ENCODE data around the gene TOP3B.

TOP3B gene

DNA sequence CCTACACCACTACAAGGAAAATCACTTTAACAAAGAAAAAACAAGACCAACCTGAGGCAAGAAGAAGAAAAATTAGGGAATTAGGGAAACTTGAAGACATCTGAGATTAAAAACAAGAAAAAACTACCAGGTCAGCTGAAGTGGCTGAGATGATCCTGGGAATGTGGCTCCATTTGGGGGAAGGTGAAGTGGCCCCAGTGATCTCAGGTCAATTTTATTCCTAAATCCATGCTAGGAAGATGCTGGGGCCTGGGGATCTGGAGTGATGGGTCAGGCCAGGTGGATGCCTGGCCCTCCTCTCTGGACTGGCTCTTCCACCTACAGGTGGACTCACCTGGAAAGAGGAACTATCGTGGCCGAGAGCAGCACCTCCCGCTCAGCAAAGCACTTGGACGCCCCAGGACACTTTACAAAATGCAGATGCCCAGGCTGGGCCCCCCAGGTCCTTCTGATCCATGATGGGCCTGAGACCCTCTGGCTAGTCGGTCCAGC, 6.7 kb downstream of the TOP3B start:
- no peak for DNase-seq

DNA sequence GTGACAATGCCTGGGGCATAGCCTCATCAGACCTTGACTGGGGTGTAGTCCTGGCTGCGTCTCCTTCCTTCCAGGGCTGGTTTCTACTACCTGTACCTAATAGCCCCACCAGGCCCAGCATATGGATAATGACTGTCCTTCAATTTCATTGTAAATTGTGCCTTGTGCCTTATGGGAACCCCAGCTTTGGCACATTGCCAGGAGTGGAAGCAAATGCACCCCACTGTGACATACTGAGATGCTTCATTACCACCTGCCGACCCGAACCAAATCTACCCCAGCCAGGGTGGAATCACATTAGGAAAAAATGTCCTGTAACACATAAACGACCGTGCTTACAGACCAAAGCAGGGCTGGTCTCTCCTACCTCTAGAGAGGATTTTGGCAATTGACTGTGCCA, 7.3 kb downstream of the TOP3B start:
- DNase-seq: no peak

DNA sequence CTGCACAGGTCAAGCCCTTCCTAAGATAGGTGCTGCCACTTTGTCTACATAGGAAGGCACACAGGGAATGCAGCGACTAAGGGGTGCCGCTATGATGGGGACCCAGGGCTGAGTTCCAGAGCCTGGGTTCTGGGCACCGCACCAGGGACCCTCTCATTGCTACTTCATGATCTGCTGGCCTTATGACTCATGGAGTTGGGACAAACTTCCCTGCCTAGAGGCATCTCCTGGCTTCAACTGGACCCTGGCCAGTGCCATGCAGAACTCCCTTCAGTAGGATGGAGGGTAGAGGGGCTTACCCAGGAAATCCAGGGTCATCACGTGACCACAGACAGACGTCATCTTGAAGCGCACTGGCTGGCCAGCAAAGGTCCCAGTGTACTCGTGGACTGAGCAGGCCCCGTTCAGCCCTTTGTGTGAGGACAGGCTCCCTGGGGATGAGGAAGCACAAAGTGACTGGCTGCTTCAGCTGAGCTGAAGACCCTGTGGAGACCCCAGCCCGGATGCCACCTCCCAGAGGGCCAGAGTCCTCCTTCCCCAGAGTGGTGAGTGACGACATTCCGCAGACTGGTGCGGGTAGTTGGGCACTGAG, 8.4 kb downstream of the TOP3B start:
- no peak for DNase-seq

DNA sequence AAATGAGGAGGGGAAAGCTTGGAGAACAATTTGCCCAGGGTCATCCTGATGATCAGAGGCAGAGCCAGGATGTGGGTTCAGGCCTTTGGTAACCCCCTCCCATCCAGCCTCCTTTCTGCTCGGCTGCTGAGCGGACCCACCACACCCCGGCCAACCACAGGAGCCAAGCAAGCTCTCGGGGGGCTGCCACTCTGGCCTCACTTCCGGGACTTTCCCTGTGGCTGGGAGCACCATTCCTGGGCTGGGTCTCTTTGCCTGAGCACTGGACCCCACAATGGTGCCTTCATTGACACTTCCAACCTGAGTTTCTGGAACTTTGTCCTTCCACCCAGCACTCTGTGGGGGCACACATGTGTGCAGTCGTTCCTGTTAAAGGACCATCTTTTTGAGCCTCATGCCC, 9.8 kb downstream of the TOP3B start:
- DNase-seq: no peak

DNA sequence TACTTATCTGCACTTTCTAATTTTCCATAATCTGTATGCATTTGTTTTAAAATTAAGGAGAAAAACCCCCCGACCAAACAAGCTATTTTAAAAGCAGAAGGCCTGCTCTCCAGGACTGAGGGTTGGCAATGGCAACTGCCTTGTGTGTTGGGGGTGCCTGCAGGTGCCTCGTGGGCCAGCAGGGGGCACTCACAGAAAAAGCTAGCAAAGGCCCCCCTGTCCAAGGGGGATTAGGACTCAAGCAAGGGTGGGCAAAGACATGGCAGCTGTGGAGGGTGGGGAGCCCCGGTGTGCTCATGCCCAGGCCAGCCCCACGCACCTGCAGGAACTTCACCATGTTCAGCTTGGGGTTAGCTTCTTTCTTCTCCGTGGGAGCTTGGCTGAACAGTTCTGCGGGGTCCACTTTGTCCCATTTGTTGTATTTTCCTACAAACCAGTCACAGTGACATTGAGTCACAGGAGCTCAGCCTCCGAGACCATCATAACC, 10.3 kb downstream of the TOP3B start:
- no peak for DNase-seq

DNA sequence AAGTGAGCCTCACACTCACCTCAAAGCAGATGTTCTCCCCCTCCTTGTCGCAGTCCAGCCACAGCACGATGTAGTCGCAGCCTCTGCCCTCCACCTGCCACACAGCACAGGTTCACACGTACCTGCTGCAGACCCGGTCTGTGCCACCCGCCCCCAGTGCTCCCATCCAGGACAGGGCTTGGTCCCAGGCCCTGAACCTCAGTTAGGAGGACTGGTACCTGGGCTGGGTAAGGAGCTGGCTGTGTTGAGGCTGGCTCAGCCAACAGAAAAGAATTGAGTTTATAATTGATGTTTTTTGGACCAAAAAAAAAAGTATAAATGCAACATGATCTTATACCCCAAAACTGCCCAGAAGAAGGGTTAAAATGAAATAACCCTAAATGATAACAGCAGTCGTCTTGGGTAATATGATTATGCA, 10.7 kb downstream of the TOP3B start:
- DNase-seq: no peak

DNA sequence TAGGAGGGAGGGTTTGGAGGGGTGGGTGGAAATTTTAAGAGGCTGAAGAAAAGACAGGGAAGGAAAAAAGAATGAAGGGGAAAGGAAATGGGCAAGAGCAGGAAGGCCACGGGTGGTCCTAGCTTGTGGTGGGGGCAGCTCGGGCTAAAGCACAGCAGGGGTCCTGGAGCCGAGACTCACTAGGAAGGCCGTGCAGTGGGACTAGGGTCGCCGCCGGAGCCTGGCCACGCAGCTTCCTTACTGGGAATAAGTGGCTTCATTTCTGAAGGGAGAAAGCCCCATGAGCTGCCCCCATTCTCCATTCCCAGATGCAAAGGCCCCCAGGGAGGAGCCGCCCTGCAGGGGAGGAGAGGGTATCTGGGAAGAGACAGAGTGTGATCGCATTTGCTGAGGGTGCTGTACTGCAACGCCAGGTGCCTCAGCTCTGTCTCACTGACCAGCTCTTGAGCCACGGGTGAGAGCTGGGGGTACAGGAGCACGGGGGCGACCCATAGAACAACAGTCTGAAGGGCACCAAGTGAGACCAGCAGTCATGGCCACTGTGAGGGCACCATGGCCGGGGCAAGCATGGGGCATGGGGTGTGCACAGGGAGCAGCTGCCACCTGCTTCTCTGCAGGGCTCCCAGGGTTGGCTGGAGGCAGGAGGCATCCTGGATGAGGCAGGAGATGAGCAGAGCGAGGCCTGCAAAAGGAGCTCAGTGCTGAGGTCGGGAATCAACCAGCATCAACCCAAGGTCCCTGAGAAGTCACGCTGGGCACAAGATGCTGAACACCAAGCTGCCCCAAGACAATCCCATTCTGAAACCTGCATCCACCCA, 11.6 kb downstream of the TOP3B start:
- no peak for DNase-seq

DNA sequence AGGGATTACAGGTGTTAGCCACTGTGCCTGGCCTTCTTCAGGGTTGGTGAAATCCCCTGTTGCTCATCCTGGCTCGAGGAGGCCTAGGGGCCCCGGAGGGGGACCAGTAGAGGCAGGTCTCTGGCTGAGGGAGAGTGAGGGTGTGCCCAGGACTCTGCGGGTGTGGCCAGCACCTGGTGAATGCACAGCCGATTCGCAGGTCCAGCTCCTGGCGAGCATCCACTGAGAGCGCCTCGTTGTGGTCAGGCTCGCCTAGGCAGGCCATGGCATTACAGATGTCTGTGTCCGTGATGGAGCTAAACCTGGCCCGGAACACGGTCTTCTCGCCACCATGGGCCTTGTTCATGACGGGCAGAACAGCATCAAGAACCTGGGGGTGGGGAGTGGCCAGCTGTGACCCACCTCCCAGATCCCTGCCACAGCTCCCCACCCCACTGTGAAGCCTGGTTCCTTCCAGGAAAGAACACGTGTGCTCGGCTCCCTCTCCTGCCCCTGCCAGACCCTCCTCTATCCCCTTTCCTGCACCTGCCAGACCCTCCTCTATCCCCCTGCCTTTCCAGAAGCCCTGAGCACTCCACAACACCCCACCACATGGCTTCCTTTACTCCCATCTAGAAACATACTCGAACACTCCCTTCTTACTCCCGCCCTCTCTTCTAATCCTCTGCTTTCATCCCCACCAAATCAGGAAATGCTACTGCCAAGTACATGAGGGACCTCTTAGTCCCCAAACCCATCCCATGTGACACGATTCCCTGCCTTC, 12.4 kb downstream of the TOP3B start:
- no peak for DNase-seq

DNA sequence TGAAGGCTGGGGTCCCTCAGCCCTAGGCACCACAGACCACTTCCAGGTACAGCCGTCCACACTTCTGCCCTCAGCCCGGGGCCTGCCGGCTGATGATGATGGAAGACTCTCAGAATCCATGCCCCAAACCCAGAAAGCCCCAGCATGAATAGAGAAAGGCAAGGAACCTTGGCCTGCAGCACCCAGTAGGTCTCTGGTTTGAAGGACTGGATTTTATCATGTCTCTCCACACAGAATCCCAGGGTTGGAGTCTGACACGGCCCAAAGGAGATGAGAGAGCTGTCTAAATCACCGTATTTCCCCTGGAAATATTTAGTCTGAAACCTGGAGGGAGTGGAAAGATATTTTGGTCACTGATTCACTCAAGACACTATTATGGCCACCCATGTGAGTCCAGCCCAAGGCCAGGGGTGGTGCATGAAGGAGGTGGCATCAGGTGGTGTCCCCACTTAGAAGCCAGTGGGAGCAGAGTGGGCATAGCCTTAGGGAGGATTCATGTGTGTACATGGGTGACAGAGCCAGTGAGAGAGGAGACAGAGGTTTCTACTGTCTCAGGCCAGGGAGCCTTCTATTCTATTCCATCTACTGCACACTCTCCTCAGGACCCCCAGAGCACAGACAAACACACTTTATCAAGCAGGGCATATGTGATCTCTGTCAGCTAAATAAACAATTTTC, 14.0 kb downstream of the TOP3B start:
- no peak for DNase-seq

DNA sequence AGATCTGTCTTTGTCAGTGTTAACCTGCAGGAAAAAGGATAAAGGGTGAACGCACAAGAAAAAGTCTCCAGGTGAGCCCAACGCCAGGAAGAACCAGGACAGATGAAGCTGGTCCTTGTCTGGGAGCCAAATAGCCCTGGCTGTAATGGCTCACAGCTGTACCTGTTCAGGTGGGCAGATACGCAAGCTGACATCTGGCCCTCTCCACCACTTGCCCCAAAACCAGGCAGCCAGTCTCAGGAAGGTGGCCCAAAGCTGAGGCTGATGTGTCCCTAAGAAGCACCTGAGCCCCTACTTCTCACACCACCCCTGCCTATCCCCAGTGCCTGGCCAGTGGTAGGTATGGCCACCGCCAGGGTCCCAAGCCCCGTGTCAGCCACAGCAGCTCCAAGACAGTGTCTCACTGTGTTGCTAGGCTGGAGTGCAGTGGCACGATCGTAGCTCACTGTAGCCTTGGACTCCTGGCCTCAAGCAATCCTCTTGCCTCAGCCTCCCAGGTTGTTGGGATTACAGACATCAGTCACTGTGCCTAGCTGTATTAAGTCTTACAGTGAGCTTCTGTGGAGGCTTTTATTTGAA, 14.8 kb downstream of the TOP3B start:
- no peak for DNase-seq

DNA sequence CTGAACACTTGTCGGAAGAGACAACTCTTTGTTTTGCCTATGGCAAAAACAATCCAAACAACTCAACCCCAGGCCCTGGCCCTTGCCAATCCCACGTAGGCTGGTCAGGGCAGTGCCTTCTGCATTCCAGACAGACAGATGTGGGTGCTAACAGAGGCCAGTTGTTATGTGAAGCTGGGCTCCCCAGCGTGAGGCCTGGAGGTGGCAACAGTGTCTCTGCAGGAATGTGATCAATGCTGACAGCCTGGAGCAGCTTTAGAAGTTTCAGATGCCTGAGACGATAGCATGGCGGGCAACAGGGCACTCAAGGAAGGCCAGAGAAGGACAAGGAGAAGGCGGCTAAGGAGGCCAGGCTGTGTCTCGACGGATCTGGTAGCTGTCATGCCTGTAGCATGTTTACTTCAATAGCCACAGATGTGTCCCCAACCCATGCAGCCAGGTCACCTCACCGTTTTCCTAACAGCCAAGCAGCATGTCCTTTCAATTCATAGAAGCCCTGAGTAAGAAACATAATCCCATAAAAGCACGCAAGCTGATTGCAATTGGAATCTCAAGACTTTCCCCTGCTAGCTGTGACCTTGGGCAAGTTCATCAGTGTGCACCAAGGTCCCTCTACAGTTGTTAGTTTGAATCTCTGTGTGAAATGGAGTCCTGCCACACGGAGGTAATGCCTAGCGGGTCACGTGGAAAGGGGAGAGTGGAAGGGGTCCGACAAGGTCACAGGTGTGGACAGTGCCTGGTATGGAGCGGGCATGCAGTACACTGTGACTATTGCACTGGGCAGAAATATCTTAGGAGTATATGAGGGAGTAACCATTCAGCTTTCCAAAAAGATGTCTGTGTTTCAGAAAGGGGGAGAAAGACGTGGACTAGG, 15.7 kb downstream of the TOP3B start:
- DNase-seq: no peak

DNA sequence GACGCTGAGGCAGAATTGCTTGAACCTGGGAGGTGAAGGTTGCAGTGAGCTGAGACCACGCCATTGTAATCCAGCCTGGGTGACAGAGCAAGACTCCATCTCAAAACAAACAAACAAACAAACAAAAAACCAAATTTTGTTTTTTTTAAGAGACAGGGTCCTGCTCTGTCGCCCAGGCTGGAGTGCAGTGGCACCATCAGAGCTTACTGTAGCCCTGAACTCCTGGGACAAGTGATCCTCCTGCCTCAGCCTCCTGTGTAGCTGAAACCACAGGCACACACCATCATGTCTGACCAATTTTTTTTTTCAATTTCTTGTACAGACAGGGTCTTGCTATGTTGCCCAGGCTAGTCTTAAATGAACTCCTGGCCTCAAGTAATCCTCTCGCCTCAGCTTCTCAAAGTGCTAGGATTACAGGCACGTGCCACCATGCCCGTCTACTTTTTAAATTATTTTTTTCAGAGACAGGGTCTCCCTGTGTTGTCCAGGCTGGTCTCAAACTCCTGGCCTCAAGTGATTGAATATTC, 16.8 kb downstream of the TOP3B start:
- no peak for DNase-seq

DNA sequence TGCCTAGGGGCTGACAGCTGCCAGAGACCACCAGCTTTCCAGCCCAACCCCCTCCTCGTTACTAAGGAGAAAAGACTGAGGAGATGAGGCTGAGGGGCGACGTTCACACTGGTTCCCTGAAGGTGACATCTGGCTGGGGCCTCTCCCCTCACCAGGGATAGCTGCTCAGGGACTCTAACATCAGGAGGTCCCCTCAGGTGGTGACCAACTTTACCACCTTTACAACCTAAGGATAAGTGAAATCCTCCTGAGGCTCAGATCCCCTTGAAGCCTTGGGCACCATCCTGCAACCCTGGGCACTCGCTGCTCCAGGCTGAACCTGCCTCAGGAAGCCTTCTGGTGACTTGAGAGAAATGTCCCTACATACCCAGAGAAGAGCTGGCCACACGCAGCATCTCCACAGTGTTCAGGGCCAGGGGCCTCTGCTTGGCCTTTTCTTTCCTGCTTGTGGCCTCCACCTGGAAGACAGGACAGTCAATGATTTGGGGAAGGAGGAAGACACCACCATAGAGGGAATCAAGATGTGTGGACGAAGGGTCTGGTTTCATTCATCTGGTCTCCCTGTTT, 17.6 kb downstream of the TOP3B start:
- DNase-seq: no peak

DNA sequence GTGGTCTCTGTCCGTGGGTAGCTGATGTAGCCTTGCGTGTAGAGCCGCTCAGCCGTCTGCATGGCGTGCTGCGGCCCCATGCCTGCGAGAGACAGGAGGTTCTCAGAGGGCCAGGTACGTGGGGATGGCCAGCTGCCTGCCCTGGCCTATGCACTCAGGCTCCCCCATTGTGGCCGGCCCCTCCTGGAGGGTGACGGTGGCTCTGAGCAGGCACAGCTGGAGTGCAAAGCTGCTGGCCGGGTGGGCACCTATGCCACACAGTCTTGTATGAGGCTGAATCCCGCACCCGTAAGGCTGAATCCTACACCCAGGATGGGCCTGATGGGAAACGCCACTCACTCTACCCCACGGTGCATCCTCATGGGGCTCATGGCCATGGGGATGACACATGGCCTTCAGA, 18.4 kb downstream of the TOP3B start:
- no peak for DNase-seq

DNA sequence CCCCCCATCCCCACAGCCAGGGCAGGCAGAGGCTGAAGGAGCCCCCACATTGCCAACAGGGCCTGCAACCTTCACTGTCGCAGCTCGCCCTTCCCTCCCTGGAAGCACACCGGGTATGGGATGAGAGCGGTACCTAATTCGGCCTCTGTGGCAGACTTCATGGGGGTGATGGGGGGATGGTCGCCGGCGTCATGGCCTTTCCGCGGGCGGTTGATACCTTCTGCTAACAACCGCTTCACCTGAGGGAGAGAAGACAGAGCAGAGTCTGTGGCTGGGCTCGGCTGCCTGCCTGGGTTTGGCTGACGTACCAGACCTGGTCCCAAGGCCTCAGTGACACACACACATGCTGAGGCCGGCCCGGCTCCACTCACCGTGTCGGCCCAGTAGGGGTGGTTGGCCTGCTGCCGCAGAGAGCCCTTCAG, 18.8 kb downstream of the TOP3B start:
- no peak for DNase-seq

DNA sequence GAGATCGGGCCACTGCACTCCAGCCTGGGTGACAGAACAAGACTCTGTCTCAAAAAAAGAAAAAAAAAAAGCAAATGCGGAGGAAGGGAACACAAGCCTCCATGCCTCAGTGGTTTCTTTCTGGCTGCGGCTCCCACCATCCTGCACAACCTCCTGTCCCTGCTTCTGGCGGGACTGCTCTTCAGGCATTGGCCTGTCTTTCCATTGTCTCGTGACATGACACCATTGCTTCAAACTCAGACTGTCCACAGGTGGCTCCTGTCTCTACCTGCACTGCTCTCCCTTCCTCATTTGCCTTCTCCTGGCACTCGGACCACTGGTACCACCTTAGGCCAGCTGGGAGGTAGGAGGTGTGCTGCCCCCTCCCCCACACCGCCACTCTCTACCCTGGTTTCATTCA, 19.3 kb downstream of the TOP3B start:
- DNase-seq: no peak

DNA sequence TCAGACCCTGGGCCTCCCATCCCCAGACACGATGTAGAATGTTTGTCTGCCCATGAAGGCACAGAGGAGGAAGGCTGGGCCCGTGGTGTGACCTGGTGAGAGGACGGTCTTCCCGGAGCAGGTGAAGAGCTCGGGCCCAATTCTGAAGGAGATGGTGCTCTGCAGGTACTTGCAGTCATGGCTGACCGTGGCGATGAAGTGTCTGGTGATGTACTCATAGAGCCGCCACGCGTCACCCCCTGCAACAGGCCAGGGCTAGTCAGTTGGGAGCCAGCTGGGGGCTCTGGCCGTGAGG, 20.0 kb downstream of the TOP3B start:
- no peak for DNase-seq

DNA sequence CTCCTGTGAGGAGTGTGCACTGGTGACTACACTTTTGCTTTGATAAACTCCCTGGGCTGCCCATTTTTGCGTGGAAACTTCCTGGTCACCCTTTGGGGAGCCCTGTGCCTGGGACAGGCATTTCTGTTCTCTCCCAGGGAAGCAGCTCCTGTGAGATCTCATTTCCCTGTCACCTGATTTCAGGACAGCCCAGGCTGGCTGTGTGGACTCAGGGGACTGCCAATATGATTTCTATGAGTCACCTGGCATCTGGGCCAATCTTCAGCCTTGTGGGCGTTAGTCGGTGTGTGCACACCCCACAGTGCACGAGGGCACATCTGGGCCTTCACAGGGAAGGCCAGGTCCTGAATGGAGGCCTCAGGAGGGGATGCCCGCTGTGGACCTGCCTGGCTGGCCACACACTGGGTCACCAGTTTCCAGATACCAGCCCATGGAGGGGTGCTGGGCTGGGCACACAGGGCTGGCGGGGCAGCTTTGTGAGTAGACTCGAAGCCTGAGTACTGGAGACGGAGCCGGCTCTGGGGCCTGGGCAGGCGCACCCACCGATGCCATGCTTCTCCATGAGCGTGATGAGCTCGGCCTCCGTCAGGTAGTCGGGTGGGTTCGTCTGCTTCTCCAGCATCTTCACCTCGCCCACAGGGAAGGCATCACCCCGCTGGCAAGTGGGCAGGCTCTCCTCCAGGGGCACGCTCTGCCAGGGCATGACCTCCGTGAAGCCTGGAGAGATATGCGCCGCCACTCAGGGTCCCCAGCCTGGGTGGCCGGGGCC, 20.5 kb downstream of the TOP3B start:
- no peak for DNase-seq

DNA sequence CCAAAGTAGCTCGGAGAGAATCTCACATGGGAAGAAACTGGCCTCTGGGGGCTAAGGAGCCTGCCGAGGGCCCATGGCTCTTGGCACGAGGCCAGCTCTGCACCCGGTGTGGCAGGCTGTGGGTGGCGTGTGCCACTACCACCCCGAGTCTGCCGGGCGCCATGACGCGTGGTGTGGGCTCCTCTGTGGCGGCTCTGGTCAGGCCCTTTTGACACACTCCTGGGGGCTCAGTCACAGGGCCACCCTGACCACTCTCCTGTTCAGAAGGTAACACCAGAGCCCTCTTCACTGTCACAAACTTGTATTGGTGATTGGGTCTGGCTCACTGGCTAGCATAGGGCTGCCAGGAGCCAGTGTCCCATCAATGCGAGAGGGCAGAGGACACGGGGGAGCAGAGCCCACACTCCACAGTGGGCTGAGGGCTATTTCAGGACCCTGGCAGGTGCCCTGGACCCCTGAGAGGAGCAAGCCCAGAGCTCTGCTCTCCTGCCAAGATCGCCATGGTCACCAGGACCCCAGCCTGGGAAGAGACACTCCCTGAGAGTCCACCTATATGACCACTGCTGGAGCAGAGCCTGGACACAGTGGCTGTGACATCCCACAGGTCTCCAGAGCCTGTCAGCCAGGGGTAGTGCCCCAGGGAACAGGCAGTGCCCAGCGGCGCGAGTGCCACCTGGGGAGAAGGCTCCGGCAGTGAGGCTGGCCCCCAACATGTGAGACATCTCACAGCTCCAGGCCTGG, 21.3 kb downstream of the TOP3B start:
- DNase-seq: no peak
